NCI-H187 treated with DMSO at 0.1 percent for 48 hours (cell line): ENCODE data around the gene PLEKHA6.
A peak's percentile ranks its signal among the peaks of the same experiment; 100 is the strongest.
"Not testable (repeated sequence)": the region's sequence is repeated elsewhere in the genome, so short reads cannot be mapped to it uniquely, and the experiment has no call there.

Source experiments
- DNase-seq: peaks from one replicate; lab custom pipeline; 2025; lab: John Stamatoyannopoulos, UW

Gene PLEKHA6

GRCh38 chr1:204260601-204261197, 99.0 kb downstream of the PLEKHA6 start:
- no peak for DNase-seq

DNA sequence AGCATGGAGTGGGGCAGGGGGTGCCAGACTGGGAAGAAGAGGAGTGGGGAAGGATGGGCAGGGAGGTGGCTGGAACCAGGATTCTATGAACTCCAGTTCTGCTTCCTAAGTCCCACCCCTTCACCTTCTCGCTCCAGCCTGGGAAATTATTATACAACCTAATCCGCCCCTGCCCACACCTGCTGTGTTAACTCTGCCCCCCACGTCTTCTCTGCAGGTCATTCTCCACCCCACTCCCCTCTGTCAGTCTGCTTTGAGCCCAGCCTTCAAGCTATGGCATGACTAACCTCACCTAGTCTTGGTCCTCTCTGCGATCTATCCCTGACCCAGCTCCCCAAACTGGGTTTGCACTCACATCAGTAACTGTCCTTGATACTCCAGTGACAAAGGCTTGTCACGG, 99.9 kb downstream of the PLEKHA6 start:
- DNase-seq: no peak

GRCh38 chr1:204259196-204259595, 100.5 kb downstream of the PLEKHA6 start:
- DNase-seq: no peak

DNA sequence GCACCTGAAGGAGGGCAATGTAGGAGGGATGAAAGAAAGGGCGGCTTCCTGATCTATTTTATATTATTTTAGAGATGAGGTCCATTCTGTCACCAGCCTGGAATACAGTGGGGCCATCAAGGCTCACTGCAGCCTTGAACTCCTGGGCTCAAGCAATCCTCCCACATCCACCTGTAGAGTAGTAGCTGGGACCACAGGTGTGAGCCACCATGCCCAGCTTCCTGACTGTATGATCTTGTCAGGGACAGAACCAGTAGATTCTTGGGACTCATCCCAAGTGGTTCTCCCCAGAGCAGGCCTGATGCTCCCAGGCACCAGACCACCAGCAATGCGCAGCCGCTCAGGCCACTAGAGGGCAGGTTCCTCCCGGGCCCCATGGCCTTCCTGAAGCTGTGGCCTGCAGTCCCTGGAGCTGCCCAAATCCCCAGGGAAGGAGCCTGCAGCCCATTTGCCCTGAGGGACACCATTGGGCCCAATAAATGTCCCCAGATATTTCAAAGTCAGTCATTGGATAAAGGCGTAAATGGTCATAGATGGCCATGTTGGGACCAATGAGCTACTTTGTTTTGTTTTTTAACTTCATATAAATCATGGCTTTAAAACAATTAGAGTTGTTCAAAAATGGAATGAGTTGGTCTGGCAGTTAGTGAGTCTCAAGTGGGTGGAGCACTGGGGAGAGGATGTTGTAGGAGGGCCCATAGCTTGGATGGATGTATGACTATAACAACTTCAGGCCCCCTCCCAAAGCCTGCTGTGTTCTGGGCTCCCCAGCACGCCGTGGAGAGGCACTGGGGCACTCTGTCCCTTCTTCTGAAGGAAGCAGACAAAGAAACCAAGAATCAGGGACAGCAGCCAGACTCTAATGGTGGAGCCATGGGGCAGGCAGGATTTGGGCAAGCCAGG, 101.3 kb downstream of the PLEKHA6 start:
- DNase-seq: no peak

GRCh38 chr1:204257446-204257845, 102.3 kb downstream of the PLEKHA6 start:
- DNase-seq: no peak

GRCh38 chr1:204256531-204256930, 103.2 kb downstream of the PLEKHA6 start:
- no peak for DNase-seq

DNA sequence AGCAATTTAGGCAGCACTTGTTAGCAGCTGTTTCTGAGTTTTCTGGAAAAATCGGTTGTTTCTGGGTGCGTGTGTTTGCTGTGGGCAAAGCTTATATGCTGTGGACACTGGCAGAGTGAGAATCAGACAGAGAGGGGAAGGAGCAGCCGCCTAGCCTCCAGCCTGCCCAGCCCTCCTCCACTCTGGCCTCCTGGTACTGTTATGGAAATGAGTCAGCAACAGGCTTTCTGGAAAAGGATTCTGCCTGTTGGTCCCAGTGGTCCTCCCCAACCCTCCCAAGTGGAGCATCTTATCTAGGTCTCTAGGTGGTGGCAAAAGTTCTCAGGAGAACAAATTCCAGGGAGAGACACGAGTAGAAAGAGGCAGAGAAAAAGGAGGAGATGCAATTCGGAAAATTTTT, 103.8 kb downstream of the PLEKHA6 start:
- no peak for DNase-seq

- DNase-seq: peak; percentile 82
Measured at GRCh38 chr1:204255225-204255624, 104.5 kb downstream of the PLEKHA6 start.

DNA sequence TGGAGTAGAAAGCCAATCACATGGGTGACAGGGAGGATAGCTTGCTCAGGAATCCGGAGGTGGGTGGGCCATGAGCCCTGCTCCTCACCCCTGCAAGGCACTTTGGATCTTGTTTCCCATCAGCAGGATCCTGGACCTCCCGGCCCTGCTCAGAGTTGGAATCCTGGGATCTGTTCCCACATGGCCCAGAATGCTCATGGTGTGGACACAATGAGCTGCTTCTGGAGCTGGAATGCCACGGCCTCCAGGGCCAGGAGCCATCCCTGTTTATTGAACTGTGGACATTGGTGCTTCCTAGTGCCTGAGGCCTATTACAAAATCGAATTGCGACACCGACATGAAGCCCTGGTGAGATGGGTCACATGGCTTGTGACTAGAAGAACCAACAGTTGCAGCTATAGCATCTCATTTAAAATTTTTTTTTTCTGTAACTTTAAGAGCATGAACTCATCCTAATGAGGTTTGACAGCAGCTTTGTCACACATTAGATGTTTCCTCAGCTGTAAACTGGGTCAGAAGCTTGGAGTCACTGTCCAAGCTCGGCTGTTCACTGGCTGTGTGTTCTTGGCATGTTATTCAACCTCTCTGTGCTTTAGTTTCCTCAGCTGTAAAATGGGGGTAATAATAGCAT, 105.6 kb downstream of the PLEKHA6 start:
- DNase-seq: no peak

DNA sequence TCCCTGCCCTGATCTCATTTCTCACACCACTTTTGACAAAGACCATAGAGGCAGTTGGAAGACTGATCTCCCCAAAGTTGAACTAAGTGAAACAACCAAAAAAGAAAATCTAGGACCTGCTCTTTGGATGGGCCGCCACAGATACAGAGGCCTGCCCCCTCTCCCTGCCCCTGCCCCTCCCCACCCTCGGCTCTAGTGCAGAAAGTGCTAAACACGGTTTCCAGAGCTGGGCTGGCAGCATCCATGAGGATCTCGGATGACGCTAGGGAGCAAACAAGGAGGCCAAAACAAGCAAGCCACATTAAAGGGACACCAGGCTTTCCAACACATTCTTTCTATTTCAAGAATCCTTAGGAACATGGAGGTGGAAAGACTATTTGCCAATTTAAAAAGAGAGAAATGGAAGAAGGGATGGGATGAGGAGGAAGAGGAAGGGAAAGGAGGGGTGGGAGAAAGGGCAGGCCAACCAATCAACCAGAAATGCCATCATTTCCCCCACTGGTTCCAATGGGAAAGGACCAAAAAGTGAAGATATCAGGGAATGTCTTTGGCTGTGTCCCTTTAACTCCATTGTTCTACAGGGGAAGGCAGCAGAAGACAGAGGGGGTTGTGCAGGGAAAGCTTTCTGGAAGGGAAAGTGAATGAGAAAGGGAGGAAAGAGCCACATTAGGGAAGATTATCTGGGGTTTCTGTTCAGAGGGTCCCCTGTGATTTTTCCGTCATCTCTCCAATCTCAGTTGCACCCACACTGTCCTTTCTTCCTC, 107.6 kb downstream of the PLEKHA6 start:
- no peak for DNase-seq

DNA sequence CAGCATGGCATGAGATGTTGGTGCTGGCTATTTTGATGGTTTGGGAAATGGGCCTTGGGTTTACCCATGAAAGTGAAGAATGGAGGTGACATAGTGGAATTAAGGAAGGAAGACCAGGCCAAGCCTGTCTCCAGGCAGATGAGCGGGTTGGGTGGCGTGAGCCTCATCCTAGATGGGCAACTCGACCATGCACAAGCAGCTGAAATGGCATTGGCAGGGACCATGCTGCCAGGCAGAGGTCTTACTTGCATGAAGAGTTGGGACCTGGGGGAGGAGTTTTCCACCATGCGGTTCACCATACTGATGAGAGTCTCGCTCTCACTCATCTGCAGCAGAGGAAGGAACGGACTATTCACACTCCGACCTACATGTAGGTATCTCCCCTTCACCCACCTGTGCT, 108.4 kb downstream of the PLEKHA6 start:
- DNase-seq: no peak

- no peak for DNase-seq
Measured at GRCh38 chr1:204250428-204251030, 109.2 kb downstream of the PLEKHA6 start.

DNA sequence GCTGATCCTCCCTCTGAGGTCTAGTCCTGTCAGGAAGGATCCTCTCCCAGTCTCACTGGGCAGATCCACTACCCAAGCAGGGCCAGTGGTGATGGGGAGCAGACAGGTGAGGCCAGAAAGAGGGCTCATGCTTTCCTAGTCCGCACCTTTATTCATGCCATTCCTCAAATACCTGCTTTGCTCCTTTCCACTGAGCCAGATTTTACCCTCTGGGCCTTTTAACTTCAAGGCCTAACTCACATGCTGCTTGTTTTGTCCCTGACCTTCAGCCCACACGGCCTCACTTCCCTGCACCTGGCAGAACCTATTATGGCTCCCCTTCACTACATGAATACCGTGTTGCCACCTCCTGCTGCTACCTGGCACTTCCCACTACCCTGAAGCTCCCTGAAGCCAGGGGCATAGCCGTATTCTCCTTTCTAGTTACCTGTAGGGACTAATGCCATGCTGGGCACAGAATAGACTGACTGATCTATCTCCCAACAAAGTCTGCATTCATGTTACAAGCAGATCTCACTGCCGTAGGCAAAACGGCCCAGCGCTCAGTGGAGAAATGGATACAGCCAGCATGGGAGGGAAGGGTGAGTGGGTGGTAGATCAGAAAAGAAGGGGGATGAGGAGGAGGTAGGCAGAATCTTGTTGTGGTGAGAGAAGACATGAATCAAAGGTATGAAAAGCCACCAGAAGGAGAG, 109.8 kb downstream of the PLEKHA6 start:
- no peak for DNase-seq

GRCh38 chr1:204248954-204249353, 110.8 kb downstream of the PLEKHA6 start:
- DNase-seq: no peak

- DNase-seq: no peak
Measured at GRCh38 chr1:204246876-204247275, 112.9 kb downstream of the PLEKHA6 start.

GRCh38 chr1:204242920-204243319, 116.8 kb downstream of the PLEKHA6 start:
- DNase-seq: no peak

DNA sequence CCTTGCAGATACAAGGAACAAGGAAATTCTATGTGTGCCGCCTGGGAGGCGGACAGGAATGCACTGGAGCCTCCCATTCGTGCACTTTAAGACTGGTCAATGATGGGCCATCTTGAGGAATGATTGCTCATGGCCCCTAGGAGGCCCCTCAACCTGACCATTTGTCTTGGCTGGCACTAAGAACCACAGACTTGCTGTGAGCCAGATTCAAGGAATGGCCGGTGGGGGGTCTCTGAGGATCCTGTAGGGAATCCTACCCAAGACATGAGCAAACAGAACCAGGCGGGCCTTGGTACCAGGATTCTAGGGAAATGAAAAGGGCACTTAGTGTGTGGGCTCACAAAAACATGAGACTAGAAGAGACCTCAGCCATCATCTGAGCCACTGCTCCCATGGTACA, 117.8 kb downstream of the PLEKHA6 start:
- no peak for DNase-seq

- DNase-seq: no peak
Measured at GRCh38 chr1:204241050-204241449, 118.7 kb downstream of the PLEKHA6 start.

DNA sequence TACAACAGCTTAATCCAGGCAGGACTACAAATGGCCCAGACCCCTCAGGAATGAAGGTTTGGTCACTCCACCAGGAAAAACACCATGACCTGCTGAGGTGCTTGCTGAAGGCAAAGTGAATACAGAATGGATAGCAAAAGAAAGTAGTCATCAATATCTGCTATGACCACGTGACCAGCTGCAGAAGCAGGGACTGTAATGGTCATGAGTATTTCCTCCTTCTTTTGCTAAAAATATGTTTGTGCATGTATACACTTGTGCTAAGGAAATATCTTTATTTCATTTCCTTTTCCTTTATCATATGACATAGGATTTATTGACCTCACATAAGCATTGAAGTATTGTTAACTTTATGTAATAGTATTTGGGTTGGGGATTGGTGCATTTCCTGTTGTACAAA, 119.5 kb downstream of the PLEKHA6 start:
- DNase-seq: no peak

- DNase-seq: not testable (repeated sequence)
Measured at GRCh38 chr1:204239401-204239800, 120.3 kb downstream of the PLEKHA6 start.

DNA sequence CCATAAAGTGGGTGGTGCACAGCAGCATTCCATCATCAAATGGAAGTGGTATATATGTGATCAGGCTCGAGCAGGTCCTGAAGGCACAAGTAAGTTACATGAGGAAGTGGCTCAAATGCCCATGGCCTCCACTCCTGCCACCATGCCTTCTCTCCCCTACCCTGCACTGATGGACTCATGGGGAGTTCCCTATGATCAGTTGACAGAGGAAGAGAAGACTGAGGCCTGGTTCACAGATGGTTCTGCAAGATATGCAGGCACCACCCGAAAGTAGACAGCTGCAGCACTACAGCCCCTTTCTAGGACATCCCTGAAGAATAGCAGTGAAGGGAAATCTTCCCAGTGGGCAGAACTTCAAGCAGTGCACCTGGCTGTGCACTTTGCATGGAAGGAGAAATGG, 121.2 kb downstream of the PLEKHA6 start:
- DNase-seq: not testable (repeated sequence)
